ENCODE data around the gene CEP162. TPM values are rescaled to one million over a fixed set of nuclear protein-coding genes. Genes with fewer than 3 reads are reported as not detected.
"Not testable (repeated sequence)": the region's sequence is repeated elsewhere in the genome, so short reads cannot be mapped to it uniquely, and the experiment has no call there.

Gene CEP162
- total RNA-seq, 3 donors from 2014 or later (not counting 1 experiment from before 2014, with no cell fraction given): 11.2 to 14.6 (median 12.0) TPM

DNA sequence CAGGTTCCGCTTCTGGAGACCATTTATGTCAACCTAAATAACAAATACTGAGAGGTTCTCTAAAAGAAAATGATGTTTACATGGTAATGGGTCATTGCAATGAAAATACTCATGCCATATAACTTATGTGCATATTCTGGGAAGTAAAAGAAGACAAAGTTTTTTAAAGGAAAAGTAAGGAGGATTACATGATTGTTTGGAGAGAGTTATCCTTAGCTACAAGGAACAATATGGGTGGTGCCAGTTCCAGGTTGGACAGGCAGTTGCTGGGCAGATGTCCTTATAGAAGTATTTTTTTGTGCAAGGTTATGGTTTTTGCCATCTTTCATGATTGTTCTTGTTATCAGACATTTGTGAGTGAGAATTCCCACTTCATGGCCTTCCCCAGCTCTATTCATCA, 141.4 kb downstream of the CEP162 start:
- H3K9me3 ChIP-seq (ENCODE audit: control insufficient read depth, insufficient read depth, low read length): no peaks in the 10 kb centered on the region
- TF ChIP-seq, protein P1, sequence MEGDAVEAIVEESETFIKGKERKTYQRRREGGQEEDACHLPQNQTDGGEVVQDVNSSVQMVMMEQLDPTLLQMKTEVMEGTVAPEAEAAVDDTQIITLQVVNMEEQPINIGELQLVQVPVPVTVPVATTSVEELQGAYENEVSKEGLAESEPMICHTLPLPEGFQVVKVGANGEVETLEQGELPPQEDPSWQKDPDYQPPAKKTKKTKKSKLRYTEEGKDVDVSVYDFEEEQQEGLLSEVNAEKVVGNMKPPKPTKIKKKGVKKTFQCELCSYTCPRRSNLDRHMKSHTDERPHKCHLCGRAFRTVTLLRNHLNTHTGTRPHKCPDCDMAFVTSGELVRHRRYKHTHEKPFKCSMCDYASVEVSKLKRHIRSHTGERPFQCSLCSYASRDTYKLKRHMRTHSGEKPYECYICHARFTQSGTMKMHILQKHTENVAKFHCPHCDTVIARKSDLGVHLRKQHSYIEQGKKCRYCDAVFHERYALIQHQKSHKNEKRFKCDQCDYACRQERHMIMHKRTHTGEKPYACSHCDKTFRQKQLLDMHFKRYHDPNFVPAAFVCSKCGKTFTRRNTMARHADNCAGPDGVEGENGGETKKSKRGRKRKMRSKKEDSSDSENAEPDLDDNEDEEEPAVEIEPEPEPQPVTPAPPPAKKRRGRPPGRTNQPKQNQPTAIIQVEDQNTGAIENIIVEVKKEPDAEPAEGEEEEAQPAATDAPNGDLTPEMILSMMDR (IDR thresholded peaks at IDR 0.05): no peak
- H3K36me3 Mint-ChIP-seq: no peaks in the 10 kb centered on the region
- no peaks in the 10 kb centered on the region for H3K4me1 Mint-ChIP-seq
- H3K9me3 Mint-ChIP-seq: no peaks in the 10 kb centered on the region
- H3K27me3 ChIP-seq (ENCODE audit: control insufficient read depth, insufficient read depth, low read length): no peaks in the 10 kb centered on the region
- no peak overlapping the region for H3K4me3 Mint-ChIP-seq
- H3K27me3 Mint-ChIP-seq (ENCODE audit: low read depth in 2 of 2): peaks cover 0 to 3% of the 10 kb centered on the region in 2 donors
- no peak overlapping the region for H3K4me3 ChIP-seq (ENCODE audit: low read length)
- no peak overlapping the region for H3K27ac ChIP-seq (ENCODE audit: low read length)
- DNase-seq: no peak
- no peaks in the 10 kb centered on the region for H3K36me3 ChIP-seq (ENCODE audit: control insufficient read depth, insufficient read depth, low read length)
- ATAC-seq: no peak
- no peak overlapping the region for H3K27ac Mint-ChIP-seq
- intact Hi-C loops (cut with micrococcal nuclease): no loop called here
- H3K4me1 ChIP-seq (ENCODE audit: control insufficient read depth, insufficient read depth, low read length): no peaks in the 10 kb centered on the region
- WGBS (ENCODE audit: insufficient coverage): no CpG with 5 or more reads among the region's 1 CpG

GRCh38 chr6:84084705-84085104, 142.7 kb downstream of the CEP162 start:
- H3K36me3 ChIP-seq (ENCODE audit: control insufficient read depth, insufficient read depth, low read length); H3K9me3 Mint-ChIP-seq; H3K4me1 Mint-ChIP-seq; H3K36me3 Mint-ChIP-seq; ATAC-seq; H3K4me3 Mint-ChIP-seq; H3K27ac ChIP-seq (ENCODE audit: low read length); H3K9me3 ChIP-seq (ENCODE audit: control insufficient read depth, insufficient read depth, low read length); H3K27ac Mint-ChIP-seq; intact Hi-C loops (cut with micrococcal nuclease); DNase-seq; H3K27me3 Mint-ChIP-seq (ENCODE audit: low read depth in 2 of 2); H3K4me1 ChIP-seq (ENCODE audit: control insufficient read depth, insufficient read depth, low read length); H3K27me3 ChIP-seq (ENCODE audit: control insufficient read depth, insufficient read depth, low read length); H3K4me3 ChIP-seq (ENCODE audit: low read length): not testable (repeated sequence)

- intact Hi-C loops (cut with micrococcal nuclease): no loop called here
- Mint-ChIP-seq H3K27me3 (ENCODE audit: low read depth in 2 of 2) (peaks cover 0 to 3% of the 10 kb centered on the region in 2 donors), H3K4me3 (no peak overlapping the region), H3K27ac (no peak overlapping the region), H3K4me1 (no peaks in the 10 kb centered on the region), H3K9me3 (no peaks in the 10 kb centered on the region), H3K36me3 (no peaks in the 10 kb centered on the region)
- TF ChIP-seq, protein P1 (IDR thresholded peaks at IDR 0.05): no peak
- 86% methylated on average over 9 of the region's 11 CpGs for WGBS (ENCODE audit: insufficient coverage)
- no peaks in the 10 kb centered on the region for H3K9me3 ChIP-seq (ENCODE audit: control insufficient read depth, insufficient read depth, low read length)
- no peak for ATAC-seq
- H3K27me3 ChIP-seq (ENCODE audit: control insufficient read depth, insufficient read depth, low read length): no peaks in the 10 kb centered on the region
- no peaks in the 10 kb centered on the region for H3K36me3 ChIP-seq (ENCODE audit: control insufficient read depth, insufficient read depth, low read length)
- DNase-seq: no peak
- no peaks in the 10 kb centered on the region for H3K4me1 ChIP-seq (ENCODE audit: control insufficient read depth, insufficient read depth, low read length)
- no peak overlapping the region for H3K4me3 ChIP-seq (ENCODE audit: low read length)
- no peak overlapping the region for H3K27ac ChIP-seq (ENCODE audit: low read length)
Observed at GRCh38 chr6:84082689-84083265, 144.7 kb downstream of the CEP162 start.

- Histone ChIP-seq H3K36me3 (ENCODE audit: control insufficient read depth, insufficient read depth, low read length) (no peaks in the 10 kb centered on the region), H3K27ac (ENCODE audit: low read length) (no peak overlapping the region), H3K27me3 (ENCODE audit: control insufficient read depth, insufficient read depth, low read length) (no peaks in the 10 kb centered on the region), H3K9me3 (ENCODE audit: control insufficient read depth, insufficient read depth, low read length) (no peaks in the 10 kb centered on the region), H3K4me3 (ENCODE audit: low read length) (no peak overlapping the region), H3K4me1 (ENCODE audit: control insufficient read depth, insufficient read depth, low read length) (no peaks in the 10 kb centered on the region)
- Mint-ChIP-seq H3K4me1 (no peaks in the 10 kb centered on the region), H3K36me3 (no peaks in the 10 kb centered on the region), H3K4me3 (no peak overlapping the region), H3K27me3 (ENCODE audit: low read depth in 2 of 2) (no peaks in the 10 kb centered on the region), H3K27ac (no peak overlapping the region), H3K9me3 (peaks cover 0 to 2% of the 10 kb centered on the region in 2 donors)
- ATAC-seq: no peak
- intact Hi-C loops (cut with micrococcal nuclease): no loop called here
- TF ChIP-seq, protein P1 (IDR thresholded peaks at IDR 0.05): no peak
- DNase-seq: no peak
- 93% methylated on average over 2 of the region's 2 CpGs for WGBS (ENCODE audit: insufficient coverage)
Observed at GRCh38 chr6:84081222-84081621, 146.2 kb downstream of the CEP162 start.

All from natural killer cell (primary cell).